D721Med (cell line): ENCODE data around the gene TUBB3.

Experiments used
- DNase-seq: peaks from one replicate; pipeline ENCODE4 v3.0.0; 2011; ENCODE audit warnings: low spot score; ENCODE audit not compliant: insufficient read length
- FAIRE-seq: peaks from 2 replicates; lab custom pipeline; 2011; peaks lifted over from hg19 to GRCh38; lab: Jason Lieb, UNC
- TF ChIP-seq, protein P1 (sequence below): IDR thresholded peaks from 2 replicates; pipeline ENCODE4 v1.5.1; 2012; ENCODE audit warnings: mild to moderate bottlenecking, control low read depth; ENCODE audit not compliant: insufficient read depth; ENCODE audit errors: missing control alignments

Gene TUBB3

DNA sequence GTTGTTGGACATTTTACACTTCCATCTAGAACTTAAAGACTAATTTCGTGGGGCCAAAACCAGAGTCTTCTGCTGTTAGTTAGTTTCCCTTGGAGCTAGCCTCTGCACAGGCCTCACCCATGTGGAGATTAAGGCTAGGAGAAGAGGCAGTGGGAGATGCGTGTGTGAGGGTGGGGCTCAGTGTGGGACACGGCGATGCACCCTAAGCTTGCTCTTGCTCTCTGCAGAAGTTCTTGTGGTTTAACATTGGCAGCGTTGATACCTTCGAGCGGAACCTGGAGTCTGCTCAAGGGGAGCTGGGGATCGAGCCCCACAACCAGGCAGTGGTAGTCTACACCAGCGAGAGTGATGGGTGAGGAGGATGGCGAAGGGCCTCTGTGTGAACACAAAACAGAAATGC, 62.1 kb downstream of the TUBB3 start:
- TF ChIP-seq, protein P1, sequence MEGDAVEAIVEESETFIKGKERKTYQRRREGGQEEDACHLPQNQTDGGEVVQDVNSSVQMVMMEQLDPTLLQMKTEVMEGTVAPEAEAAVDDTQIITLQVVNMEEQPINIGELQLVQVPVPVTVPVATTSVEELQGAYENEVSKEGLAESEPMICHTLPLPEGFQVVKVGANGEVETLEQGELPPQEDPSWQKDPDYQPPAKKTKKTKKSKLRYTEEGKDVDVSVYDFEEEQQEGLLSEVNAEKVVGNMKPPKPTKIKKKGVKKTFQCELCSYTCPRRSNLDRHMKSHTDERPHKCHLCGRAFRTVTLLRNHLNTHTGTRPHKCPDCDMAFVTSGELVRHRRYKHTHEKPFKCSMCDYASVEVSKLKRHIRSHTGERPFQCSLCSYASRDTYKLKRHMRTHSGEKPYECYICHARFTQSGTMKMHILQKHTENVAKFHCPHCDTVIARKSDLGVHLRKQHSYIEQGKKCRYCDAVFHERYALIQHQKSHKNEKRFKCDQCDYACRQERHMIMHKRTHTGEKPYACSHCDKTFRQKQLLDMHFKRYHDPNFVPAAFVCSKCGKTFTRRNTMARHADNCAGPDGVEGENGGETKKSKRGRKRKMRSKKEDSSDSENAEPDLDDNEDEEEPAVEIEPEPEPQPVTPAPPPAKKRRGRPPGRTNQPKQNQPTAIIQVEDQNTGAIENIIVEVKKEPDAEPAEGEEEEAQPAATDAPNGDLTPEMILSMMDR = no peak
- DNase-seq (no peak), FAIRE-seq (no peak)
